SK-N-MC (cell line): ENCODE results near the gene NCBP2.
"Not testable (repeated sequence)": the region's sequence is repeated elsewhere in the genome, so short reads cannot be mapped to it uniquely, and the experiment has no call there.

Experiments used
- DNase-seq: peaks from one replicate; pipeline ENCODE4 v3.0.0-alpha.2; 2011; ENCODE audit warnings: low read depth, low spot score
- H3K27ac ChIP-seq: fragments of 200-600 bp; sonication (generic); 2 replicates; pipeline ENCODE4 v1.5.1; 2016; ENCODE audit warnings: mixed run types
- H3K36me3 ChIP-seq: fragments of 200-600 bp; sonication (generic); 2 replicates; pipeline ENCODE4 v1.6.1; 2017; ENCODE audit warnings: antibody characterized with exemption, low read length, mixed read lengths; ENCODE audit not compliant: insufficient read depth
- H3K4me3 ChIP-seq: fragments of 200-600 bp; sonication (generic); 2 replicates; pipeline ENCODE4 v1.5.1; 2016
- H3K9ac ChIP-seq: fragments of 200-600 bp; sonication (generic); 2 replicates; pipeline ENCODE4 v1.8.0; 2017; ENCODE audit warnings: mixed run types, mixed read lengths; ENCODE audit not compliant: insufficient read length
- H3K9me3 ChIP-seq: fragments of 200-600 bp; sonication (generic); 2 replicates; pipeline ENCODE4 v1.6.1; 2017; ENCODE audit warnings: low read depth, mild to moderate bottlenecking, antibody characterized with exemption, low read length, moderate library complexity, mixed read lengths
- EZH2 ChIP-seq: fragments of 200-600 bp; sonication (generic); IDR thresholded peaks from one replicate; pipeline ENCODE4 v1.6.1; 2017; ENCODE audit warnings: antibody characterized with exemption
- FOXP2 ChIP-seq: optimal IDR thresholded peaks from 2 replicates; pipeline ENCODE3; 2011; ENCODE audit warnings: mild to moderate bottlenecking, moderate library complexity; ENCODE audit not compliant: insufficient read depth; ENCODE audit errors: extremely low read length, control extremely low read depth
- POLR2AphosphoS5 ChIP-seq: IDR thresholded peaks from 2 replicates; pipeline ENCODE4 v1.6.1; 2012; ENCODE audit warnings: mild to moderate bottlenecking, low read depth, low read length, borderline replicate concordance

The NCBP2 gene

DNA sequence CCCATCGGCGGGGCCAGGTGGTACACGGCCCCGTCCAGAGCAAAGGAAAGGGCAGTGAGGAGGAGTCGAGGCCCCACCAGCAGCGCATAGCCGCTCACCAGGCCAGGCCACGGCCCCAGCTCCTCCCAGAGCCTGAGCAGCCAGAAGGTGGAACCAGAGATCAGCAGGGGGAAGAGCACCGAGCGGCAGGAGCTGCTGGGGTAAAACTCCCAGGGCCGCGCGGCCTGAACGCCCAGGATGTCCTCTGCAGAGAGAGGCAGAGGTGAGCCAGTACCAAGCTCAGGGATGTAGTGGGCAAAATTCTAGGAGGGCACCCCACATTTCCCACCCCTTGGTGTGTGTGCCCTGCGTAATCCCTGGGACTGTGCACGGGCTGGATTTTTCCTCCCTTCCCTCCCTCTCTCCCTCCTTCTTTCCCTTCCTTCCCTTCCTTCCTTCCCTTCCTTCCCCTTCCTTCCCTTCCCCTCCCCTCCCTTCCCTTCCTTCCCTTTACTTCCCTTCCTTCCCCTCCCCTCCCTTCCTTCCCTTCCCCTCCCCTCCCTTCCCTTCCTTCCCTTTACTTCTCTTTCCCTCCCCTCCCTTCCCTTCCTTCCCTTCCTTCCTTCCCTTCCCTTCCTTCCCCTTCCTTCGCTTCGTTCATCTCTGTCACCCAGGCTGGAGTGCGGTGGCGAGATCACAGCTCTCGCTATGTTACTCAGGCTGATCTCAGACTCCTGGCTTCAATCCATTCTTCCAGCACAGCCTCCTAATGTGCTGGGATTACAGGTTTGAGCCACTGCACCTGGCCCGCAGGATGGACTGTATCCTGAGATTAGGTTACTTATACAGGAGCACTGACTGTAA is 6.3 kb upstream of the NCBP2 start:
- no peaks in the 10 kb centered on the region for H3K9me3 ChIP-seq
- H3K4me3 ChIP-seq = no peak overlapping the region
- TF ChIP-seq POLR2AphosphoS5 (no peak), EZH2 (no peak), FOXP2 (no peak)
- H3K9ac ChIP-seq = no peak overlapping the region
- no peak for DNase-seq
- H3K36me3 ChIP-seq = no peaks in the 10 kb centered on the region
- H3K27ac ChIP-seq = no peak overlapping the region

DNA sequence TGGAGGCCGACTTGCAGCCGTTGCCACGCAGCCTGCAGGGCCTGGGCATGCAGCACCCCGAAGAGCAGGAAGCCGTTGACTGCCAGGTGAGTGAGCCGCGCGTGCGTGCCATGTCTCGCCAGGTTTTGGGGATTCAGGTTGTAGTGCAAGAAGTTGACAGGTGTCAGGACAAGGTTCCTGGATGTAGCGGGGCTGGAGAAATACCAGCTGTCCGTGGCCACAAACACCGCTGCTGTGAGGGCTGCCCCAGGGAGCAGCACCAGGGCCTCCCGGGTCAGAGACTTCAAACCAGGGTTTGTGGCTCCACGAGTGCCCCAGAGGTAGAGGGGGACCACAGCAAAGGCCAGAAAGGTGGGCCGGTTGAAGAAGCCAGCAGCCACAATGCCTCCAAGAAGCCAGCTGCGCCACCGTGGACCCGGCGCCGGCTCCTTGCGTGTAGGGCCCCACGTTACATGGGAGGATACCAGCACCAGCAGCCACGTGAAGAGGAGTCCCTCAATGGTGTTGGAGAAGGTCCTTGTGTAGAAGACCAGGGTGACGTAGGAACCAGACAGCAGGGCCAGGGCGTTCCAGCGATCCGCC is 5.6 kb upstream of the NCBP2 start:
- TF ChIP-seq POLR2AphosphoS5 (no peak), FOXP2 (no peak), EZH2 (no peak)
- Histone ChIP-seq H3K27ac (no peak overlapping the region), H3K4me3 (no peak overlapping the region), H3K36me3 (no peaks in the 10 kb centered on the region), H3K9ac (no peak overlapping the region), H3K9me3 (no peaks in the 10 kb centered on the region)
- no peak for DNase-seq

DNA sequence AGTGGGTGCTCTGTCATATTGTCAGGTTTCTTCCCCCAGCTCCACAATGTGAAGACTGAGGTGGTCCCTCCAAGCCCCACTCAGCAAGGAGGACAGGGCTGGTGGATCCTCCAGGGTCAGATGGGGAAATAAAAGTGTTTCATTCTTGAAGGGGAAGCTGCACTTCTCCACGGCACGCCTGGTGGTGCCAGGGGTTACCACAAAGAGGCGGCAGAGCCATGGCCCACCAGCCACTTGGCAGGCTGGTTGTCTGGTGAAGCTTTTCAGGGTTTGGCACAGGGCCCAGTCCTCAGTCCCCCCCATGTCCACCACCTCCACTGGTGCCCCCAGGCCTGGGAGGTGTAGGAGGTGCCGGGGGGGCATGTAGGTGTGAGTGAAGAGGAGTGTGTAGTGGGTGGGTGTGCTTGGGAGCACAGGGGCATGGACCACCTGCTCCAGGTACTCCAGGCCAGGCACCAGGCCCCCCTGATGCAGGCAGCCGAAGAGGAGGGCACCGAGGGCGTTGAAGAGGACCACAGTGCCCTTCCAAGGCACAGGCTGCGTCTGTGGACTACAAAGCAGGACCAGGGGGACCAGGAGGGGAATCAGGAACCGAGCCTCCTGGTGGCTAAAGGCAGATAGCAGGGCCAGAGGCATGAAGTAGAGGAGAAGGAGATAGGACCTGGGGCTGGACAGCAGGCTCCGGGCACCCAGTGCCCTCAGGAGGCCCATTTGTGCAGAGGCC is 5.0 kb upstream of the NCBP2 start:
- no peak overlapping the region for H3K9ac ChIP-seq
- H3K9me3 ChIP-seq = no peaks in the 10 kb centered on the region
- H3K36me3 ChIP-seq = no peaks in the 10 kb centered on the region
- DNase-seq = no peak
- no peak overlapping the region for H3K27ac ChIP-seq
- H3K4me3 ChIP-seq = no peak overlapping the region
- TF ChIP-seq POLR2AphosphoS5 (no peak), FOXP2 (no peak), EZH2 (no peak)

- peak overlapping the region; percentile 97; the same call in 1 of the 2 replicates for H3K4me3 ChIP-seq
Measured at GRCh38 chr3:196944037-196944790, 1.9 kb upstream of the NCBP2 start.

DNA sequence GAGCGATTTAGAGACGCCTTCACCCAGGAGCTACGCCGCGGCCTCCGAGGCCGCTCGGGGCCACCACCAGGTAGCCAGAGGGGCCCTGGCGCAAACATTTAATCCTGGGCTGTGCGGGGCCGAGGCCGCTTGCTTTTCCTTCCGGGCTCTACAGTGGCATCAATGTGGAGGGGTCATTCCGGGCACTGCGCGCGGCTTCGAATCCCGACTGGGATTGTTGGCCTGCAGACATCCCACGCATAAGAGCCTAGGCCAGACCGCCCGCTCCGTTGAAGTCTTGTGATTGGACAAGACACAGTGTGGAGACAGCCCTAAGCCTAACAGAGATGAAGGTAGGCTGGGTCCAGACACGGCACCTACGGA is 568 bp upstream of the NCBP2 start:
- peak overlapping the region; percentile 50; the same call in 1 of the 2 replicates for H3K27ac ChIP-seq
- peak overlapping the region; percentile 97 for H3K4me3 ChIP-seq
- no peak for DNase-seq
- TF ChIP-seq EZH2 (no peak), FOXP2 (no peak), POLR2AphosphoS5 (no peak)
- peaks cover 26% of the 10 kb centered on the region for H3K36me3 ChIP-seq
- no peaks in the 10 kb centered on the region for H3K9me3 ChIP-seq
- peak overlapping the region; percentile 84 for H3K9ac ChIP-seq

More at GRCh38 chr3:196944037-196944790, 1.9 kb upstream of the NCBP2 start:
- H3K27ac ChIP-seq, DNase-seq, H3K9me3 ChIP-seq, H3K9ac ChIP-seq: not testable (repeated sequence)
- peaks cover 12% of the 10 kb centered on the region for H3K36me3 ChIP-seq

- Histone ChIP-seq H3K4me3 (peak overlapping the region; percentile 97), H3K9ac (peak overlapping the region; percentile 94), H3K9me3 (no peaks in the 10 kb centered on the region), H3K36me3 (peaks cover 37% of the 10 kb centered on the region), H3K27ac (peak overlapping the region; percentile 91)
- TF ChIP-seq EZH2 = no peak
- TF ChIP-seq FOXP2 = no peak
- no peak for TF ChIP-seq POLR2AphosphoS5
- DNase-seq = no peak
Measured at GRCh38 chr3:196941729-196942225, 551 bp downstream of the NCBP2 start.

GRCh38 chr3:196938576-196938975 is 3.8 kb downstream of the NCBP2 start:
- DNase-seq = no peak
- Histone ChIP-seq H3K36me3 (peaks cover 68% of the 10 kb centered on the region), H3K9me3 (no peaks in the 10 kb centered on the region), H3K4me3 (no peak overlapping the region), H3K27ac (peak overlapping the region; percentile 38), H3K9ac (peak overlapping the region; percentile 19)
- TF ChIP-seq FOXP2 = no peak
- TF ChIP-seq EZH2 = no peak
- no peak for TF ChIP-seq POLR2AphosphoS5

GRCh38 chr3:196938124-196938523 is 4.2 kb downstream of the NCBP2 start:
- DNase-seq = no peak
- Histone ChIP-seq H3K9me3 (no peaks in the 10 kb centered on the region), H3K4me3 (no peak overlapping the region), H3K36me3 (peaks cover 71% of the 10 kb centered on the region), H3K27ac (peak overlapping the region; percentile 38), H3K9ac (no peak overlapping the region)
- TF ChIP-seq FOXP2 = no peak
- no peak for TF ChIP-seq POLR2AphosphoS5
- TF ChIP-seq EZH2 = no peak
